Stimulated activated naive B cell treated with anti-CD40 and anti-IgM and Interleukin-4, amounts not matched to agents 10 μg/mL and 1 μg/mL and 100 μg/mL, for 72 hours (primary cell): Measurements from ENCODE around the gene WNT5A.

Experiments used
- ATAC-seq, 2 donors: fragments of 150-1000 bp; cut with Tn5 transposase; replicated peaks; 2 replicates each; pipeline ENCODE4 v1.10.0; 2021; ENCODE audit warnings: moderate library complexity in 1 of 2
- DNase-seq: peaks from one replicate; pipeline ENCODE4 v3.0.0; 2021
- H3K27ac Mint-ChIP-seq: one replicate; pipeline ENCODE4 v1.8.0; 2022; ENCODE audit warnings: mild to moderate bottlenecking, mixed read lengths
- H3K27me3 Mint-ChIP-seq, 2 donors: one replicate each; pipeline ENCODE4 v1.8.0; 2022; ENCODE audit warnings: mixed read lengths in 2 of 2
- H3K36me3 Mint-ChIP-seq, 2 donors: one replicate each; pipeline ENCODE4 v1.8.0; 2022; ENCODE audit warnings: mixed read lengths in 2 of 2, mild to moderate bottlenecking in 1 of 2
- H3K4me1 Mint-ChIP-seq, 2 donors: one replicate each; pipeline ENCODE4 v1.8.0; 2022; ENCODE audit warnings: mixed read lengths in 2 of 2, mild to moderate bottlenecking in 1 of 2
- H3K4me3 Mint-ChIP-seq, 2 donors: one replicate each; pipeline ENCODE4 v1.8.0; 2022; ENCODE audit warnings: mild to moderate bottlenecking in 2 of 2, mixed read lengths in 2 of 2, moderate library complexity in 1 of 2
- H3K9me3 Mint-ChIP-seq, 2 donors: one replicate each; pipeline ENCODE4 v1.8.0; 2022; ENCODE audit warnings: mixed read lengths in 2 of 2, mild to moderate bottlenecking in 1 of 2

Gene WNT5A

DNA sequence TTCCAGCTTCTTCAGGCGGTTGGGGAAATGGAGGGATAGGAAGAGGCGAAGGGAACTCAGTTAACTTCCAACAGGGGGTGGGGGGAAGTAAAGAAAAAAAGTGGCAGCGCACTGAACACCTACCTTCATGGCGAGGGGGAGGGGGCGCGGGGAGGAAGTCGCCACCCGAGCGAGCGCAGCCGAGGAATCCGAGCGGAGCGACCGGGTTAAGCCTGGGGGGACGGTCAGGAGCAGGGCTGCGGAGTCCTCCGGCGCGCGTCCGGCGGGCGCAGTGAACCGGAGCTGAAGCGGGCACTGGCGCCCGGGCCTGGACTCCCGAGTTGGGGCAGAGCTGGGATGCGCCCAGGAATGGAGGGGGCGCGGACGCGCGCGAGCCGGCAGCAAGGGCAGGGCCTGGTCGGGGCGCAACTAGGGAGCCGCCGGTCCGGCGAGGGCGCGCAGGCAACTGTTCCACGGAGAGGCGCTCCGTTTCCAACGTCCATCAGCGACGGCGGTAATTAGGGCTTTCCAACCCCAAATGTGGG lies at the start of gene WNT5A:
TSS of gene WNT5A (minus strand) at position 450 of the 524 bp plus-strand sequence. CDS start at position 129, 321 bp downstream.
- ATAC-seq (no peak), DNase-seq (no peak)
- H3K4me1 Mint-ChIP-seq = peaks cover 35 to 48% of the 10 kb centered on the region in 2 donors
- peaks cover 73 to 94% of the 10 kb centered on the region in 2 donors for H3K27me3 Mint-ChIP-seq
- peaks cover 3 to 7% of the 10 kb centered on the region in 2 donors for H3K36me3 Mint-ChIP-seq
- H3K9me3 Mint-ChIP-seq = peaks cover 0 to 4% of the 10 kb centered on the region in 2 donors
- H3K27ac Mint-ChIP-seq = peak within 1 kb of the TSS; percentile 86
- peak within 1 kb of the TSS; percentile 79 for H3K4me3 Mint-ChIP-seq

DNA sequence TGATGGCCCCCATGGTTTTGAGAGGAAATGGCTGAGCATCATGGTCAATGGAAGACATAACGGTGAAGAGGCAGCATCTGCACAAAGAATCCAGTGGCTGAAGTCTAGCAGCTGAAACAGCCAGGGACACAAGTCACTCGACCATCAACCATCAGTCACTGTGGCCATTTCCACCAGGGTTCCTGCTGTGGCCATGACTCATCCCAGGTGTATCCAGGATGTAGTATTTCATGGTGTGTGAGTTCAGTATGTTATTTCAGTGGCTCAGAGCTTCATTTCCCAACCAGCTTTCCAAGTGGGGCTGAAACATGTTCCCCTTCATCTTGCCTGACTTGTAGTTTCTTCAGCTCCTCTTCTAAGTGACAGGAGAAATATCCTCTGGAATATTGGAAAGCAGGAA lies 47.8 kb upstream of the WNT5A start:
- H3K9me3 Mint-ChIP-seq = peaks cover 0 to 2% of the 10 kb centered on the region in 2 donors
- H3K4me1 Mint-ChIP-seq = no peaks in the 10 kb centered on the region
- no peaks in the 10 kb centered on the region for H3K36me3 Mint-ChIP-seq
- ATAC-seq (no peak), DNase-seq (no peak)
- no peaks in the 10 kb centered on the region for H3K27me3 Mint-ChIP-seq
- H3K4me3 Mint-ChIP-seq = no peak overlapping the region
- H3K27ac Mint-ChIP-seq = no peak overlapping the region

DNA sequence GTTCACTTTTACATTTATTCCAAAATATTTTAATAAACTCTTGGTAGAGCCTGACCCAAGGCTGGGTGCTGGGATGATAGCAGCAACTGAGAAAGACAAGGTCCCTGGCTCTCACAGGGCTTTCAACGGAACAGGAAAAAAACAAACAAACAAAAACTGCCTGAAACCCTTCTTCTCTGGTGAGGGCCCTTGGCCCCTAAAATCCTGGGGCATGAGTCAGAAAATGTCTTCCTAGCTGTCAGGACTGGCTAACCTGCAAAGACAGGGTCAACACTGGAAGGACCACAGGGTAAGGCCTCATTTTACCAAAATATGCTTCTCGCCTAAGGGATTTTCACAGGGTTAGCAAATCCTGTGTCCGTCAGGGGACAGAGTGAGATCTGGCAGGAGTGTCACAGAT lies 45.7 kb upstream of the WNT5A start:
- H3K4me3 Mint-ChIP-seq = no peak overlapping the region
- peaks cover under 1 to 2% of the 10 kb centered on the region in 2 donors for H3K9me3 Mint-ChIP-seq
- DNase-seq (no peak), ATAC-seq (no peak)
- no peaks in the 10 kb centered on the region for H3K27me3 Mint-ChIP-seq
- H3K4me1 Mint-ChIP-seq = no peaks in the 10 kb centered on the region
- H3K27ac Mint-ChIP-seq = no peak overlapping the region
- H3K36me3 Mint-ChIP-seq = no peaks in the 10 kb centered on the region

DNA sequence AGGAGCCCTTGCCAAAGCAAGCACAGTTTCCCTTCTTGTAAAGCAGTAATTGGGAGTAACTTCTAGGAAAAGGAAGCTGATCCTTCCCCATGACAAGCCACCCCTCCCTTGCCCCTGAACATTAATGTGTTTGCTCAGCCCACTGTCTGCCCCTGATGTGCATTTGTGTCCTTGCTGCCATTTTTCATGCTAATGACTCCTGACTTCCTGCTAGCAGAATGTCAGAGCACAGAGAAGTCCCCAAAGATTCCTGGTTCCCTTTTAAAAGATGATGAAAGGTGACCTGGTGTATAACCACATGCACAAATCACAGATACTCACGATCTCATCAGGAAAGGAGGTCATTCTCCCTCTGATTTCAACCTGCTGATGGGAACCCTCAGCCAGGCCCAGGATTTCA lies 44.2 kb upstream of the WNT5A start:
- ATAC-seq (no peak), DNase-seq (no peak)
- H3K4me1 Mint-ChIP-seq = no peaks in the 10 kb centered on the region
- H3K9me3 Mint-ChIP-seq = peaks cover 2 to 6% of the 10 kb centered on the region in 2 donors
- H3K36me3 Mint-ChIP-seq = no peaks in the 10 kb centered on the region
- no peak overlapping the region for H3K4me3 Mint-ChIP-seq
- no peak overlapping the region for H3K27ac Mint-ChIP-seq
- no peaks in the 10 kb centered on the region for H3K27me3 Mint-ChIP-seq

DNA sequence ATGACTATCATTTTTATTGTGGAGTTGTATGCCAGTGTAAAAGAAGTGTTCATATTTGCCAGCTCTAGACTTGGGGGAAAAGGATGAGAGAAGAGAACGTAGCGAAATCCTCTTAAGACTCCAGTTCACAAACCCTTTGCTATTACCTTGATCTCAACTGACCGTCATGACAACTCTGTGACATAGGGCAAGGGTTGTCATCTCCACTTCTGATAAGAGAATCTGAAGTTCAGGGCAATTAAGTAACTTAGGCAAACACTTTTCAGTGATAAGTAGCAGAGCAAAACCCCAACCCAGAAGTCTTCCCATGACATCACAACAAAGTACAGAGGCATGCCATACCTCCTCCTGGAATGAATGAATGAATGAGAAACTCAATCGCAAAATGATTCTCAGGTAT lies 40.3 kb upstream of the WNT5A start:
- DNase-seq (no peak), ATAC-seq (no peak)
- Mint-ChIP-seq H3K4me3 (no peak overlapping the region), H3K27ac (no peak overlapping the region), H3K36me3 (no peaks in the 10 kb centered on the region), H3K4me1 (no peaks in the 10 kb centered on the region), H3K9me3 (peaks cover 0 to 6% of the 10 kb centered on the region in 2 donors), H3K27me3 (peaks cover 0 to 4% of the 10 kb centered on the region in 2 donors)

DNA sequence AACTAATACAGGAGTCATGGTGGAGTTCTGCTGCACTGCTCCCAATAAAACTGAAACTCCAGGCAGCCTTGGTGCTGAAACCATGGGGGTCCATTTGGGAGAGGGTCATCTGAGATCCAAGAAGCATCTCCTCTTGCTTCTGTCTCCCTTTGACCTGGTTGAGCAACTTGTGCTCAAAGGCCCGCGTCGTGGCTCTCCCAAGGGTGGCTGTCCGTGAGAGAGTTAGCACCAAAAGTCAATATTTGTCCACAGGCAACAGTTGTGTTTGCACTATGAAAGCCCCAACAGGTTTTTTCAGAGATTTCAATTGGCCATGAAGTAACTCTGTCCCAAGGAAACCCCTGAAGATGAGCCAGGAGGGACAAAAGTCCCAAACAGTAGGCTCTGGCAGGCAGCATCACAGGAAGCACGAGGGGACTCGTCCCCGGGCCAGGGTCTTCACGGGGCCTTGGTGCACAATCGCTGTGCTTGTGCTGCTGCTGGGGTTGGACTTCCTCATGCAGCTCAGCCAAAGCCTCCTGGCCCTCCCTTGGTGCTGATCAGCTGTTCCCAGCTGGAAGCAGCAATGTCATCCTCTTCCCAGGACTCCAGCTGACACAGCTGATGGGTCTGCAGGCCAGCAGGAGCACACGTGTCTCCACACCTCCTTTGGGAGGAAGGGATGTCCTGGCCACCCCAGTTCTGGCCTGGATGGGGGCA lies 39.4 kb upstream of the WNT5A start:
- no peak for DNase-seq
- no peak for ATAC-seq
- peaks cover 0 to 4% of the 10 kb centered on the region in 2 donors for H3K27me3 Mint-ChIP-seq
- H3K4me1 Mint-ChIP-seq = no peaks in the 10 kb centered on the region
- H3K27ac Mint-ChIP-seq = no peak overlapping the region
- H3K4me3 Mint-ChIP-seq = no peak overlapping the region
- peaks cover 0 to 6% of the 10 kb centered on the region in 2 donors for H3K9me3 Mint-ChIP-seq
- no peaks in the 10 kb centered on the region for H3K36me3 Mint-ChIP-seq

DNA sequence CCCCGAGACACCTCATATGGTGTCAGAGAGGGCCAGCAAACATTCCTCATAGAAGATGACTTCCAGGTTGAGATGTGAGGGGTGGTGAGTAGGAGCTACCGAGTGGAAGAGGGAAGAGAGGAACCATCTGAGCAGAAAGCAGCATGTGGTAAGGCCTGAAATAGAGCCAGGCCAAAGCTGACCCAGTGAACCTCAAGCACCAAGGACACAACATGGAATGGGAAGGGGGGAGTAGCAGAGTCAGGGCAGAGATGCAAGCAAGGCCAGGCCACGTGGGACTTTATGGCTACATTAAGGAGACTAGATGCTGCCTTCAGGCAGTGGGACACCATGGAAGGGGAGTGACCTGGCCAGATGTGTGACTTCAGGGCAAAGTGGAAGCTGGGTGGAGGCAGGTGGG lies 38.3 kb upstream of the WNT5A start:
- Mint-ChIP-seq H3K9me3 (peaks cover 0 to 6% of the 10 kb centered on the region in 2 donors), H3K36me3 (no peaks in the 10 kb centered on the region), H3K27ac (no peak overlapping the region), H3K4me3 (no peak overlapping the region), H3K27me3 (peaks cover 0 to 4% of the 10 kb centered on the region in 2 donors), H3K4me1 (no peaks in the 10 kb centered on the region)
- no peak for ATAC-seq
- DNase-seq = no peak

DNA sequence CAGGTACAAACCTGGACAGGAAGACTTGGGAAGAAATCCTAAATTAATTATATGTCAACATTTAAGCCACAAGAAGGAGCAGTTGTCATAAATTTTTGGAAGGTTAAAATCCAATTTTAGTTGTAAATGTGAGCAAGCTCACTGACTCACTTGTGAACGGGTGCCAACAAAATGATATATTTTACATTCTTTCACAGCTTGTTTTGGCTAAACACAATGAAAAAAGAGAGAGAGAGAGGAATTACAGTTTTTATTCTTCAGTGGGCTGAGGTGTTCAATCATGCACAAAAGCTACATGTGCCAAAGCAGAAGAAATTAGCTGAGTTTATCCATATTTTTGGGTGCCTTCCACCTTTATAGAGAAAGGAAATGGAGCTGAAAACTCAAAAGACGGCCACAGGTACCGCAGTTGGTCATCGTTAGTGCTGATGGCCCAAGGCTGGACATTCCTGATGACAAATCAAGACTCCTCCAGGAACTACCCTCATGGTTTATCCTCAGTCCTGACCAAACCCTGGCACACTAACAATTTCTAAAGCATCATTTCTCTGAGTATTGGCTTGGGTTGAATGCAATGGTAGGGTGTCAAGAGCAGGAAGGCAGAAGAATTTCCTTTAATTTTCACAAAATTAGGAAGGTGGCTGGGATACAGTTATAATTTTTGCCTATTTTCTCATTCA lies 37.6 kb upstream of the WNT5A start:
- Mint-ChIP-seq H3K4me1 (no peaks in the 10 kb centered on the region), H3K27ac (no peak overlapping the region), H3K27me3 (peaks cover 0 to 4% of the 10 kb centered on the region in 2 donors), H3K9me3 (peaks cover 0 to 6% of the 10 kb centered on the region in 2 donors), H3K4me3 (no peak overlapping the region), H3K36me3 (no peaks in the 10 kb centered on the region)
- DNase-seq (no peak), ATAC-seq (no peak)

DNA sequence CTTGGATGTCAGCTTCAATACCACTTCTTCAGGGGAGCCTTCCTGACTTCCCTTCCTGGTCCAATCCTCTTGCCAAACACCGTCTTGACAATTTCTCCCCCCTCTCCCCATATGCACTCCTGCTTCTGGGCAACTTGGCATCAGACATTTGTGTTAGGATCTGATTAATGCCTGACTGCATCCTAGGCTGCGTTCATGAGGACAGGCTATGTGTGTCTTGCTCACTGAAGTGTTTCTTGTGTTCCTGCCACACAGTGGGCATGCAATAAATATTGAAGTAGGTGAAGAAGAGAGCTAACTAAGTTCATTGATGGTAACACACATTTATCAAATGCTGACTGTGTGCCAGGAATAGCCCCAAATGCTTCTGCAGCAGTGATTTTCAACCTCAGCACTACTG lies 36.4 kb upstream of the WNT5A start:
- ATAC-seq = no peak
- H3K27ac Mint-ChIP-seq = no peak overlapping the region
- H3K36me3 Mint-ChIP-seq = no peaks in the 10 kb centered on the region
- DNase-seq = no peak
- peaks cover 0 to 6% of the 10 kb centered on the region in 2 donors for H3K9me3 Mint-ChIP-seq
- no peak overlapping the region for H3K4me3 Mint-ChIP-seq
- peaks cover 0 to 4% of the 10 kb centered on the region in 2 donors for H3K27me3 Mint-ChIP-seq
- no peaks in the 10 kb centered on the region for H3K4me1 Mint-ChIP-seq

DNA sequence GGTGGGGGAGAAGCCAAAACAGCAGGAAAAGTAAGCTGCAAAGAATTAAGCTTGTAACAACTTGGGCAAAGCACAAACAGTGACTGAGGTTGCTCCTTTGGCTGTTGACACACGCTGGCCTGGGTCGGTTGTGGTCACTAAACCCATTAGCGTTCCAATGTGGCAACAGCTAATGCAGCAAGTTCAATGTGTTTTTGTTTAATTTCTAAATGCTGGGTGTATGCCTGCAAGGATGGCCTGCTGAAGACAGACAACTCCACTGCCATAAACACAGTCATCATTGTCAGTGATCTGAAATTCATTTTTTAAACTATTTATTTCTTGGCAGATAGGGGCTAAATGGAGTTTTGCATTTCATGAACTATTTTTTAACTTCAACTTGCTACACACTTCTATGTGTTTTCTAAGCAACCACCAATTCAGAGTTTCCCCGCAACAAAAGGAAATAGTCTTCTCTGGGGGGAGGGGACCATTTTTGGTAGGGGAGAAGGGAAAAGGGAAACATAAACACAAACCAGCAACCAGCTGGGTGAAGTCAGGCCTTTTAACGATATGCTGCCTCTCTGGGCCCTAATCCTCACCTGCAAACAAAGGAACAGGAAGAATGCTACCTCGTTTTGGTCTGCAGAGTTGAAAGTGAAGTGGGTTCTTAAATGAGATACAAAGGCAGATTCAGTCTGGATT lies 34.8 kb upstream of the WNT5A start:
- H3K27me3 Mint-ChIP-seq = peaks cover 0 to 4% of the 10 kb centered on the region in 2 donors
- H3K36me3 Mint-ChIP-seq = no peaks in the 10 kb centered on the region
- DNase-seq (no peak), ATAC-seq (no peak)
- no peak overlapping the region for H3K4me3 Mint-ChIP-seq
- H3K9me3 Mint-ChIP-seq = no peaks in the 10 kb centered on the region
- no peak overlapping the region for H3K27ac Mint-ChIP-seq
- no peaks in the 10 kb centered on the region for H3K4me1 Mint-ChIP-seq

DNA sequence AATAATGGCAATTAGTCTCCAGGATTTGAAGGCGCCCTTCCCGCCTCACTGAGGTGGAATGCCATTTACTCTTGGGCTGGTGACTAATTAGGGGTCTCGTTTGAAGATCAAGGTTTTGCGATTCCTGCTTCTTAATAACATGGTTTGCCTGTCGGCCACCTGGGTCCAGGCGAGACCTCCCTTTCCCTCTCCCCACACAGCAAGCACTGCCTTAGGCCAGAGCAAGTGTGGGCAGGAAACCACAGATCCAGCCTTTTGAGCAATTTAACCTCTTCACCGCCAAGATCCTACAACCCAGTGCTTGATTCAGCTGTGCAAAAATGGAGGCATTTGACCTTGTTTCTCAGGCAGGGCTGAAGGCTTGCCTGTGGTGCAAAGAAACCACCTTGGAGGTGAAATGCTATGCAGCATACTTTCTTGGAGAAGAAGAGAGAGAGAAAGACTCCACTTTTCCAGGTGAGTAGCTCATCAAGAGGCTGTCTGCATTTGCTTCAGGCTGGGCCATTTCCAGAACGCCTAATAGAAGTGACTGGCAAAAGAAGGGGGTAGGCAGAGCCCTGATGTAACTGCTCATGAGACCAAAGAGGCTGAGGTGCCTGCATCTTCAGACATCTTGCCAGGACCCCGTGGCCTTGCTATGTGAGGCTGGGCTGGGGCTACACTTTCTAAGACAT lies 34.1 kb upstream of the WNT5A start:
- Mint-ChIP-seq H3K27me3 (peaks cover 0 to 4% of the 10 kb centered on the region in 2 donors), H3K36me3 (no peaks in the 10 kb centered on the region), H3K9me3 (no peaks in the 10 kb centered on the region), H3K4me1 (no peaks in the 10 kb centered on the region), H3K4me3 (no peak overlapping the region), H3K27ac (no peak overlapping the region)
- ATAC-seq (no peak), DNase-seq (no peak)

DNA sequence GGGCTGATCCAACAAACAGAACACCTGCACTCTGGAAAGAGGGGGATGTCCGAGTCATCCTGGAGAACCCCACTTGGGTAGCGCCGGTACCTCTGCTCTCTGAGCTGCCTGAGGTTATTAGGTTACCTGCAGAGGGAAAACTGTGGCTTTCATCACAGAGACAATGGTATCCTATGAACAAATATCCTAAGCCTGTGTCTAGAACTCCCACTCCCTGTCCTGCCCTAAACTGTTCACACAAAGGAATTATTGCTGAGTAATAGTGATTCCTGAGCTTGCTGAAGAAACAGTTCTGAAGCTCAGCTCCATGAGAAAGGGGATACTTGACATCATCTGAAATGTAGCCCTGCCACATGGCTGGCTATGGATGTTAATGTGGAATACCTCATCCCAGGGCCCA lies 31.9 kb upstream of the WNT5A start:
- ATAC-seq (no peak), DNase-seq (no peak)
- H3K36me3 Mint-ChIP-seq = no peaks in the 10 kb centered on the region
- no peak overlapping the region for H3K27ac Mint-ChIP-seq
- H3K27me3 Mint-ChIP-seq = peaks cover 0 to 6% of the 10 kb centered on the region in 2 donors
- no peaks in the 10 kb centered on the region for H3K4me1 Mint-ChIP-seq
- no peaks in the 10 kb centered on the region for H3K9me3 Mint-ChIP-seq
- H3K4me3 Mint-ChIP-seq = no peak overlapping the region

DNA sequence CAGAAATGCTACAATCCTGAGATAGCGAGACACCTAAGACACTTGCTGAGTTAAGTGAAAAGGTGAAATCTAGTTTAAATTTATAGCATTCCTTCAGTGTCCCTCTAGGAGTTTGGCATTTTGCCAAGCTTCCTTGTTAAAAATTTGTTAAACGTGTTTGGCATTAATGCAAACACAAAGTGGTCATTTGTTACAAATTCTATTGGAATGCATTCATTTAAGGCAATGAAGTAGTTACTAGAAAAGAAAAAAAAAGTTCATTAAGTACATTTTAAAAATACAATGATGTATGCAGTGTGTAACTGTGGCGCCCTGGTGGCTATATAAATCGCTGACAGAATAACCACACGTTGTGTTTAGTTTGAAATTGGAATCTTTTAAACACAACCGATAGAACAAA lies 31.3 kb upstream of the WNT5A start:
- H3K27ac Mint-ChIP-seq = no peak overlapping the region
- DNase-seq (no peak), ATAC-seq (no peak)
- H3K36me3 Mint-ChIP-seq = no peaks in the 10 kb centered on the region
- no peaks in the 10 kb centered on the region for H3K9me3 Mint-ChIP-seq
- peaks cover 0 to 6% of the 10 kb centered on the region in 2 donors for H3K27me3 Mint-ChIP-seq
- no peak overlapping the region for H3K4me3 Mint-ChIP-seq
- H3K4me1 Mint-ChIP-seq = no peaks in the 10 kb centered on the region

DNA sequence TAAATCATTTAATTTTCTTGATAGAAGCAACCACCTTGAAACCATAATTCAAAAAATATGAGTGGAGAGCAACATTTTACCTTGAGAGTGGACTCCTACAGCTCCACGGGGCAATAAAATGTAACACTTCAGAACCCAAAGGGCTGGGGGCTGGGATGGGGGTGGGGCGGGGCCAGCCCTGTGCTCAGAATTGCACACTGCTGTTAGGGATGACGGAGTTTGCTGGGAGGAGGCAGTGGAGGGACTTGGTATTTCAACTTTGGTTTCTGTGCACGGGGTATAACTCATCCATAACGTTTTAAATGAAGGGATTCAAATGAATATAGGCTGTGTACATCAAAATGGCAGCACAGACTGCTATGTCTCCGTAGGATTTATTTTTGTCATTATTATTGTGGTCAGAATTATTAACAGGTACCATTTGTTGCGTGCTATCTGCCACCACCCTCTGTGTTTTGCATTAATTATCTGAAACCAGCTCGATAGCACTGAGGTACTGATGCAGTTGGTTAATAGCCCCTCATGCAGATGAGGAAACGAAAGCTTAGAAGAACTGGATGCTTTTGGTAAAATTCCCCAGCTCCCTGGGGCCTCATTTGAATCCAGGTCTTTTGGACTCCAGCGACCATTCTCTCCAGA lies 29.4 kb upstream of the WNT5A start:
- H3K27me3 Mint-ChIP-seq = peaks cover 0 to 6% of the 10 kb centered on the region in 2 donors
- no peaks in the 10 kb centered on the region for H3K36me3 Mint-ChIP-seq
- no peak overlapping the region for H3K4me3 Mint-ChIP-seq
- ATAC-seq (no peak), DNase-seq (no peak)
- no peak overlapping the region for H3K27ac Mint-ChIP-seq
- H3K4me1 Mint-ChIP-seq = no peaks in the 10 kb centered on the region
- H3K9me3 Mint-ChIP-seq = no peaks in the 10 kb centered on the region
